ENCODE results near the gene HSF2. TPM values are rescaled to one million over a fixed set of nuclear protein-coding genes. Genes with fewer than 3 reads are reported as not detected.

Gene HSF2, protein sequence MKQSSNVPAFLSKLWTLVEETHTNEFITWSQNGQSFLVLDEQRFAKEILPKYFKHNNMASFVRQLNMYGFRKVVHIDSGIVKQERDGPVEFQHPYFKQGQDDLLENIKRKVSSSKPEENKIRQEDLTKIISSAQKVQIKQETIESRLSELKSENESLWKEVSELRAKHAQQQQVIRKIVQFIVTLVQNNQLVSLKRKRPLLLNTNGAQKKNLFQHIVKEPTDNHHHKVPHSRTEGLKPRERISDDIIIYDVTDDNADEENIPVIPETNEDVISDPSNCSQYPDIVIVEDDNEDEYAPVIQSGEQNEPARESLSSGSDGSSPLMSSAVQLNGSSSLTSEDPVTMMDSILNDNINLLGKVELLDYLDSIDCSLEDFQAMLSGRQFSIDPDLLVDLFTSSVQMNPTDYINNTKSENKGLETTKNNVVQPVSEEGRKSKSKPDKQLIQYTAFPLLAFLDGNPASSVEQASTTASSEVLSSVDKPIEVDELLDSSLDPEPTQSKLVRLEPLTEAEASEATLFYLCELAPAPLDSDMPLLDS
- 16.3 and 17.2 TPM in 2 replicates for total RNA-seq

DNA sequence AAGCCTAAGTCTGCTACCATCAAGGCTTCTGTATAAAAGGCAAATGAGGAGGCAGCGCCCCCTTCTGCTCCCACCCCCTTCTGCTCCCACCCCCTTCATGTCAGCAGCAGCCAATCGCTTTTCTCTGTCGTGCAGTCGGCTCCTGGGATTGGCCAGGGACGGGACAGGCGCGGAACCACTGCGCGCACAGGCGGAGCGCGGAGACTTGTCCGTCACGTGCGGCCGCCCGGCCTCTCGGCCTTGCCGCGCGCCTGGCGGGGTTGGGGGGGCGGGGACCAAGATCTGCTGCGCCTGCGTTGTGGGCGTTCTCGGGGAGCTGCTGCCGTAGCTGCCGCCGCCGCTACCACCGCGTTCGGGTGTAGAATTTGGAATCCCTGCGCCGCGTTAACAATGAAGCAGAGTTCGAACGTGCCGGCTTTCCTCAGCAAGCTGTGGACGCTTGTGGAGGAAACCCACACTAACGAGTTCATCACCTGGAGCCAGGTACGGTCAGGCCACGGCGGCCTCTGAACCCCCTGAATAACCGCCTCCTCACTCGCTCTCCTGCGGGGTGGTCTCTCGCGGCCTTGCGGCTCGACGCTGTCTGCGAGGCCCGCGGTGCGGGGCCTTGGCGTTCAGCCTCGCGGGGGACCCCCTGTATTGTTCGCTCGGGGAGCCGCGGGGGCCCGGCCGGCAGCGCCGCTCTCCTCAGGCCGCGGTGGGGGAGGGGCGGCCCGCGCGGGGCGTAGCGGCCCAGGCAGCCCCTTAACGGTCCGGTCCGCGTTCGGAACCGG, at the start of gene HSF2:
Gene HSF2 (plus strand): TSS at position 305 of the 773 bp plus-strand sequence. CDS start 86 bp downstream, at position 391.

DNA sequence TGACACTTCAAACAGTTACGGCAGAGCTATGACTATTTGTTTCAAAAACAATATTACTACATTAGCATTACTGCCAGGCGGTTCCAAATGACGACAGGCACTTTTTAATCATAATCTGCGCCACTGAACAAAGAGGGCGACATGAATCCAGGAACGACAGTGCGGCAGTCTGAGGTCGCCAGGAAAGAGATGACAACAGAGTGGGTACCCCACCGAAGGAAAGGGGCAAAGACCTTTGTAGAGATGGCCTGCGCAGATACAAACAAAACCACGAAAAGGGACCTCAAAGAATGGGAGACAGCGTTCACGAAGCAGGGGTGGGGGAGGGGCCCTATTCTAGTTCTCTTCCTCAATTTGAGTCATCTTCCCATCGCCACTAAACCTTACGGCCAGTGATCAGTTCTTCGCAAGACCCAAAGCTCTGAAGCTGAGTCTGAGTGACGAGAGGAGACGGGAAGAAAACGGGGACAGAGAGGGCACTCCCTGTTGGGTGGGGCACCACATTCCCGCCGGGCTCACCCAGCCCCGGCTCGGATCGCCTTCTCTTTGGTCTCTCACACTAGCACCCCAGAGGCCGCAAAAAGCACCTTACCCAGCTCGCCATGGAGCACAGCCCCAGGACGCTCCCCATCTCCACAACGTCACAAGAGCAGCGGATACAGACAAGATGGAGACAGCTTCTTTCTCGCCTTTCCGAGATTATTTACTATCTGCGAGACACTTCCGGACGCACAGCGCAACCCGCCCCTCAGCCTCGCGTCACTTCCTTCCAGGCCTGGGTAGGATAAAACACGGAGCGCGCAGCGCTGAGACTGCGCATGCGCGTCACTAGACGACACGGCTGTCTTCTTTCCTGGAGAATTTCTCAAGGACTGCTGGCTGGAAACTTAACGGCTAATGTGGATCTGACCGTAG, 71.9 kb downstream of the HSF2 start, which contains the start of gene SERINC1:
Gene SERINC1 (minus strand): TSS at position 701 of the 915 bp plus-strand sequence. CDS start 70 bp downstream, at position 631.

Other genes starting within 250 kb of the HSF2 start
- 238 and 367 TPM in 2 replicates for gene SERINC1, start 72.2 kb downstream of the HSF2 start, total RNA-seq
- 6.5 and 35.7 TPM in 2 replicates for gene PKIB, start 210.8 kb downstream of the HSF2 start, total RNA-seq

All from smooth muscle cell of the pulmonary artery (primary cell).